ENCODE measurements around the gene PCNT. TPM values are rescaled to one million over a fixed set of nuclear protein-coding genes. Genes with fewer than 3 reads are reported as not detected.

PCNT gene
- total and polyA plus RNA-seq, 4 experiments from 2014 or later = 2.0 to 52.1 (median 36.1) TPM

DNA sequence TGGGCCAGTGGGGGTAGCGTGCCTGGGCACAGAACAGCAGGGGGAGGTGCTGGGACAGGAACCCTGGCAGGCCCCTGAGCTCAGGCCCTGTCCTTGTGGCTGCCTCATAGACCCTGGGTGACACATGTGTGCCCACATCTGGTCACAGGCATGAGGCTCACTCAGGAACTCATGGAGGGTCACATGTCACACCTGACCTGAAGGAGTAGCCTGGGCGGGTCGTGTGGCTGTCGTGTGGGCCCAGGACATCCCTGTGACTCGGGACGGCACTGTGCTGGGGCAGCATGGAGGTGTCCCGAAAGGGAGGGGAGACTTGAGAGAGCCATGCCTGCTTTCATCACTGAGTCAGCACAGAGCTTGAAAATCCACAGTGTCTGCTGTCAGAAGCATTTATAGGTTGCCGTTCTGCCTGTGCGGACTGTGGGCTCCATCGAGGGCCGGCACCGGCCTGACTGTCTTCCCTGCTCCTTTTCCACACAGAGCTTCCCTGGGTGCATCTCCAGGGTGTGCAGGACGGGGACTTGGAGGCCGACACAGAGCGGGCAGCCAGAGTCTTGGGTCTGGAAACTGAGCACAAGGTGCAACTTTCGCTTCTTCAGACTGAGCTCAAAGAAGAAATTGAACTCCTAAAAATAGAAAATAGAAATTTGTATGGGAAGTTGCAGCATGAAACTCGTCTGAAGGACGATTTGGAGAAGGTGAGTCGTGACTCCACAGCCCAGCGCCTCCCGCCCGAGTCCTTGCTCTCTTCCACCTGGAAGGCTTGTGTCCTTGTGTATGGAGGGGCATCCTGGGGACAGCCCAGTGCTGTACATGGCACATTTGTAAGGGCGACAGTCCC lies 32.8 kb downstream of the PCNT start:
- no peaks in the 10 kb centered on the region for H3K27me3 ChIP-seq (ENCODE audit: insufficient read depth, low read length)
- peaks cover 0 to 4% (median 4%) of the 10 kb centered on the region in 4 donors for H3K4me1 Mint-ChIP-seq
- H3K9me3 ChIP-seq (ENCODE audit: control insufficient read depth in 1 of 2, low read length in 2 of 2) = no peaks in the 10 kb centered on the region
- POLR2A ChIA-PET (ENCODE audit: partially characterized antibody) = no interaction called here
- no peaks in the 10 kb centered on the region for H3K4me1 ChIP-seq (ENCODE audit: insufficient read depth, low read length)
- no peak overlapping the region for H3K27ac ChIP-seq (ENCODE audit: low read depth, low read length)
- CTCF ChIA-PET (ENCODE audit: partially characterized antibody) = no interaction called here
- no peak overlapping the region for H3K4me3 Mint-ChIP-seq
- H3K4me3 ChIP-seq (ENCODE audit: low read length in 2 of 2) = no peak overlapping the region
- H3K36me3 ChIP-seq (ENCODE audit: insufficient read depth, low read length) = peaks cover 52% of the 10 kb centered on the region
- H3K9me3 Mint-ChIP-seq = peaks cover 0 to 5% (median 0%) of the 10 kb centered on the region in 8 donors
- no peak for DNase-seq
- intact Hi-C loops (cut with micrococcal nuclease) = no loop called here
- no peaks in the 10 kb centered on the region for H3K27me3 Mint-ChIP-seq
- H3K36me3 Mint-ChIP-seq = peaks cover 44 to 47% of the 10 kb centered on the region in 2 donors
- H3K27ac Mint-ChIP-seq = peak overlapping the region in 2 of 7 donors; percentile 7 to 30

DNA sequence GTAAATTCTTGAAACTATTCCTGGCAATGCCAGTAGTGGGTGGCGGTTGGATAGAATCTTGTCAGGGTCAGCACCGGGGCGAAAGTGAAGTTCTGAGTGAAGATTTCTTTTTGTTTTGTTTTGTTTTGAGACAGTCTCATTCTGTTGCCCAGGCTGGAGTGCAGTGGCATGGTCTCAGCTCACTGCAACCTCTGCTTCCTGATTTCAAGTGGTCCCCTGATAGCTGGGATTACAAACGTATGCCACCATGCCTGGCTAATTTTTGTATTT lies 33.3 kb downstream of the PCNT start:
- ChIA-PET CTCF (ENCODE audit: partially characterized antibody) (no interaction called here), POLR2A (ENCODE audit: partially characterized antibody) (no interaction called here)
- Histone ChIP-seq H3K4me3 (ENCODE audit: low read length in 2 of 2) (no peak overlapping the region), H3K9me3 (ENCODE audit: control insufficient read depth in 1 of 2, low read length in 2 of 2) (no peaks in the 10 kb centered on the region), H3K27me3 (ENCODE audit: insufficient read depth, low read length) (no peaks in the 10 kb centered on the region), H3K36me3 (ENCODE audit: insufficient read depth, low read length) (peaks cover 48% of the 10 kb centered on the region), H3K4me1 (ENCODE audit: insufficient read depth, low read length) (peaks cover 5% of the 10 kb centered on the region), H3K27ac (ENCODE audit: low read depth, low read length) (no peak overlapping the region)
- peaks cover 4 to 10% (median 7%) of the 10 kb centered on the region in 4 donors for H3K4me1 Mint-ChIP-seq
- H3K27me3 Mint-ChIP-seq = no peaks in the 10 kb centered on the region
- H3K9me3 Mint-ChIP-seq = peaks cover 0 to 5% (median 0%) of the 10 kb centered on the region in 8 donors
- peaks cover 48 to 49% of the 10 kb centered on the region in 2 donors for H3K36me3 Mint-ChIP-seq
- intact Hi-C loops (cut with micrococcal nuclease) = no loop called here
- H3K4me3 Mint-ChIP-seq = no peak overlapping the region
- no peak for DNase-seq
- H3K27ac Mint-ChIP-seq = no peak overlapping the region

GRCh38 chr21:46357684-46358425 lies 33.9 kb downstream of the PCNT start:
- DNase-seq = no peak
- Histone ChIP-seq H3K4me1 (ENCODE audit: insufficient read depth, low read length) (peaks cover 8% of the 10 kb centered on the region), H3K27me3 (ENCODE audit: insufficient read depth, low read length) (no peaks in the 10 kb centered on the region), H3K9me3 (ENCODE audit: control insufficient read depth in 1 of 2, low read length in 2 of 2) (no peaks in the 10 kb centered on the region), H3K4me3 (ENCODE audit: low read length in 2 of 2) (no peak overlapping the region), H3K36me3 (ENCODE audit: insufficient read depth, low read length) (peaks cover 42% of the 10 kb centered on the region), H3K27ac (ENCODE audit: low read depth, low read length) (no peak overlapping the region)
- Mint-ChIP-seq H3K27me3 (no peaks in the 10 kb centered on the region), H3K27ac (peak overlapping the region in 3 of 7 donors; percentile 22 to 71 (median 50)), H3K36me3 (peaks cover 48 to 50% of the 10 kb centered on the region in 2 donors), H3K9me3 (peaks cover 0 to 5% (median 0%) of the 10 kb centered on the region in 8 donors), H3K4me1 (peaks cover 5 to 16% (median 9%) of the 10 kb centered on the region in 4 donors), H3K4me3 (no peak overlapping the region)
- intact Hi-C loops (cut with micrococcal nuclease) = no loop called here
- ChIA-PET CTCF (ENCODE audit: partially characterized antibody) (no interaction called here), POLR2A (ENCODE audit: partially characterized antibody) (interaction anchor here (1.2 kb wide), 1 partner anchor 11 kb away, joined by 4 read pairs; no protein-coding TSS in a partner anchor)

GRCh38 chr21:46361176-46361575 lies 37.2 kb downstream of the PCNT start:
- Histone ChIP-seq H3K9me3 (ENCODE audit: control insufficient read depth in 1 of 2, low read length in 2 of 2) (no peaks in the 10 kb centered on the region), H3K4me1 (ENCODE audit: insufficient read depth, low read length) (peaks cover 8% of the 10 kb centered on the region), H3K27ac (ENCODE audit: low read depth, low read length) (no peak overlapping the region), H3K4me3 (ENCODE audit: low read length in 2 of 2) (no peak overlapping the region), H3K36me3 (ENCODE audit: insufficient read depth, low read length) (peaks cover 36% of the 10 kb centered on the region), H3K27me3 (ENCODE audit: insufficient read depth, low read length) (no peaks in the 10 kb centered on the region)
- H3K27ac Mint-ChIP-seq = no peak overlapping the region
- H3K9me3 Mint-ChIP-seq = peaks cover 0 to 3% (median 0%) of the 10 kb centered on the region in 8 donors
- peaks cover 7 to 22% (median 14%) of the 10 kb centered on the region in 4 donors for H3K4me1 Mint-ChIP-seq
- no peak for DNase-seq
- H3K27me3 Mint-ChIP-seq = no peaks in the 10 kb centered on the region
- peaks cover 44% of the 10 kb centered on the region in 2 donors for H3K36me3 Mint-ChIP-seq
- intact Hi-C loops (cut with micrococcal nuclease) = no loop called here
- CTCF ChIA-PET (ENCODE audit: partially characterized antibody) = no interaction called here
- POLR2A ChIA-PET (ENCODE audit: partially characterized antibody) = no interaction called here
- no peak overlapping the region for H3K4me3 Mint-ChIP-seq

DNA sequence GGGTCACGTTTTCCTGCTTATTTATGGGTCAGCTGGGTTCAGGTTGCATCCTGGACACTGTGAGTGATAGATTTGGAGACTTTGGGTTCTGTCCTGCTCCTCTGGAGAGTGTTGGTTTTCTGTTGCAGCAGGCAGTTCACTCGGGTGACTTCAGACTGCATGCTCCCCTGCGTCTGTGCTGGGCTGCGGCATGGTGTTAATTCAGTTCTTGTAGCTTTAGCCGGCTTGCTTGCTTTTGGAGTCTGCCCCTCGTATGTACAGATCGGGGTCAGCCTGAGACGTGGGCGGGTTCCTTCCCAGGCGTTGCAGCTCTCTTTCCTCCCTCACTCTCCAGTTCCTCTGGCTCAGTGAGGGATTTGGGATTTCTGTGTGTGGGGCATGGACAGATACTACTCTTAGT lies 38.0 kb downstream of the PCNT start:
- Mint-ChIP-seq H3K4me3 (no peak overlapping the region), H3K9me3 (peaks cover 0 to 3% (median 0%) of the 10 kb centered on the region in 8 donors), H3K27ac (peak overlapping the region in 5 of 7 donors; percentile 19 to 78 (median 61)), H3K27me3 (no peaks in the 10 kb centered on the region), H3K4me1 (peaks cover 7 to 22% (median 14%) of the 10 kb centered on the region in 4 donors), H3K36me3 (peaks cover 45 to 47% of the 10 kb centered on the region in 2 donors)
- Histone ChIP-seq H3K27ac (ENCODE audit: low read depth, low read length) (no peak overlapping the region), H3K9me3 (ENCODE audit: control insufficient read depth in 1 of 2, low read length in 2 of 2) (no peaks in the 10 kb centered on the region), H3K4me1 (ENCODE audit: insufficient read depth, low read length) (peaks cover 8% of the 10 kb centered on the region), H3K27me3 (ENCODE audit: insufficient read depth, low read length) (no peaks in the 10 kb centered on the region), H3K36me3 (ENCODE audit: insufficient read depth, low read length) (peaks cover 40% of the 10 kb centered on the region), H3K4me3 (ENCODE audit: low read length in 2 of 2) (no peak overlapping the region)
- CTCF ChIA-PET (ENCODE audit: partially characterized antibody) = no interaction called here
- POLR2A ChIA-PET (ENCODE audit: partially characterized antibody) = no interaction called here
- intact Hi-C loops (cut with micrococcal nuclease) = no loop called here
- DNase-seq = no peak

DNA sequence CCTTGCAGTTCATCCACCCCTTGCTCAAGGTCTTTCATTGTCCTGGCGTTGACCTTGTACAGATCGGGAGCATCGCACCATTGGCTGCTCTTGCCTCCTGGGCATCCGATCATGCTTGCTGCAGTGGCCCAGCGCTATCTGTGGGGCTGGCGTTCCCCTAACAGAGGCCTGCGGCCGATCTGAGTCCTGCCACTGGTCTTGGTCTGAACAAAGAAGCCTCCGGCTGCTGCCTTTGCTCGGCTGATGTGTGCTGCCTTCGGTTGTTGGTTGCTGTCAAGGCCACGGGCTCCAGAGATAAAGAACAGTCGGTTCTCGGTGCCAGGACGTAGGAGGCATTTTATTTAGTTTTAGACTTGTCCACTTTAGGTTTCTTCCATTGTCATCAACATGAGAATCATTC lies 39.0 kb downstream of the PCNT start:
- Histone ChIP-seq H3K27me3 (ENCODE audit: insufficient read depth, low read length) (no peaks in the 10 kb centered on the region), H3K4me1 (ENCODE audit: insufficient read depth, low read length) (peaks cover 13% of the 10 kb centered on the region), H3K9me3 (ENCODE audit: control insufficient read depth in 1 of 2, low read length in 2 of 2) (no peaks in the 10 kb centered on the region), H3K27ac (ENCODE audit: low read depth, low read length) (no peak overlapping the region), H3K4me3 (ENCODE audit: low read length in 2 of 2) (no peak overlapping the region), H3K36me3 (ENCODE audit: insufficient read depth, low read length) (peaks cover 34% of the 10 kb centered on the region)
- Mint-ChIP-seq H3K27ac (peak overlapping the region in 3 of 7 donors; percentile 37 to 47 (median 43)), H3K4me1 (peaks cover 8 to 26% (median 14%) of the 10 kb centered on the region in 4 donors), H3K9me3 (peaks cover 0 to 3% (median 0%) of the 10 kb centered on the region in 8 donors), H3K27me3 (no peaks in the 10 kb centered on the region), H3K36me3 (peaks cover 37 to 38% of the 10 kb centered on the region in 2 donors), H3K4me3 (peak overlapping the region in 1 of 8 donors; percentile 48)
- intact Hi-C loops (cut with micrococcal nuclease) = no loop called here
- no peak for DNase-seq
- POLR2A ChIA-PET (ENCODE audit: partially characterized antibody) = no interaction called here
- CTCF ChIA-PET (ENCODE audit: partially characterized antibody) = interaction anchor here (1.3 kb wide), 1 partner anchor 220 kb away, joined by 4 read pairs; no protein-coding TSS in a partner anchor

- Mint-ChIP-seq H3K36me3 (peaks cover 36 to 37% of the 10 kb centered on the region in 2 donors), H3K4me1 (peaks cover 11 to 34% (median 19%) of the 10 kb centered on the region in 4 donors), H3K27me3 (no peaks in the 10 kb centered on the region), H3K4me3 (no peak overlapping the region), H3K27ac (no peak overlapping the region), H3K9me3 (peaks cover 0 to 3% (median 0%) of the 10 kb centered on the region in 8 donors)
- Histone ChIP-seq H3K9me3 (ENCODE audit: control insufficient read depth in 1 of 2, low read length in 2 of 2) (no peaks in the 10 kb centered on the region), H3K27ac (ENCODE audit: low read depth, low read length) (no peak overlapping the region), H3K4me1 (ENCODE audit: insufficient read depth, low read length) (peaks cover 20% of the 10 kb centered on the region), H3K27me3 (ENCODE audit: insufficient read depth, low read length) (no peaks in the 10 kb centered on the region), H3K4me3 (ENCODE audit: low read length in 2 of 2) (no peak overlapping the region), H3K36me3 (ENCODE audit: insufficient read depth, low read length) (peaks cover 30% of the 10 kb centered on the region)
- POLR2A ChIA-PET (ENCODE audit: partially characterized antibody) = no interaction called here
- CTCF ChIA-PET (ENCODE audit: partially characterized antibody) = interaction anchor here (1.3 kb wide), 1 partner anchor 220 kb away, joined by 4 read pairs; no protein-coding TSS in a partner anchor
- no peak for DNase-seq
- intact Hi-C loops (cut with micrococcal nuclease) = no loop called here
Observed at GRCh38 chr21:46363698-46364097, 39.7 kb downstream of the PCNT start.
